Hepatocyte (in vitro differentiated cells): ENCODE results near the gene ZNF354C.

Experiments used
- CTCF ChIP-seq: fragments of 200-600 bp; sonication (generic); IDR thresholded peaks from 2 replicates; pipeline ENCODE4 v1.5.1; 2016; ENCODE audit warnings: antibody characterized with exemption, mild to moderate bottlenecking; ENCODE audit not compliant: poor library complexity
- EZH2 ChIP-seq: fragments of 200-600 bp; sonication (generic); IDR thresholded peaks from 2 replicates; pipeline ENCODE4 v1.6.1; 2016; ENCODE audit warnings: antibody characterized with exemption, mild to moderate bottlenecking, borderline replicate concordance
- EZH2phosphoT487 ChIP-seq: fragments of 200-600 bp; sonication (generic); IDR thresholded peaks from one replicate; pipeline ENCODE4 v1.6.1; 2018; ENCODE audit warnings: antibody characterized with exemption, mild to moderate bottlenecking, low read depth, moderate library complexity; ENCODE audit not compliant: unreplicated experiment, severe bottlenecking

GRCh38 chr5:179128976-179129375 lies 68.8 kb downstream of the ZNF354C start:
- TF ChIP-seq CTCF (no peak), EZH2phosphoT487 (no peak), EZH2 (no peak)
